Left lobe of liver (tissue), 2 donors: ENCODE measurements around the gene ITGB3. TPM values are rescaled to one million over a fixed set of nuclear protein-coding genes. Genes with fewer than 3 reads are reported as not detected.
"Not testable (repeated sequence)": the region's sequence is repeated elsewhere in the genome, so short reads cannot be mapped to it uniquely, and the experiment has no call there.

Experiments used
- ATAC-seq: fragments of 200-7000 bp; cut with Tn5 transposase; one replicate; pipeline ENCODE4 v1.9.1; 2020; ENCODE audit warnings: mild to moderate bottlenecking, moderate library complexity
- DNase-seq: peaks from one replicate; pipeline ENCODE4 v3.0.0-alpha.2; 2020; ENCODE audit warnings: low spot score
- total RNA-seq: library from RNA; stranded (reverse); gene quantifications from one replicate; pipeline ENCODE4 v1.2.1, GENCODE V29; 2021
- donor health status: DM: no; HTN: no; CAD: no; lungs with moderate emphysema.
- donor health status: DM: no; HTN: yes; CAD: no.

The ITGB3 gene
- total RNA-seq, 1 donor from 2014 or later: 5.0 TPM

DNA sequence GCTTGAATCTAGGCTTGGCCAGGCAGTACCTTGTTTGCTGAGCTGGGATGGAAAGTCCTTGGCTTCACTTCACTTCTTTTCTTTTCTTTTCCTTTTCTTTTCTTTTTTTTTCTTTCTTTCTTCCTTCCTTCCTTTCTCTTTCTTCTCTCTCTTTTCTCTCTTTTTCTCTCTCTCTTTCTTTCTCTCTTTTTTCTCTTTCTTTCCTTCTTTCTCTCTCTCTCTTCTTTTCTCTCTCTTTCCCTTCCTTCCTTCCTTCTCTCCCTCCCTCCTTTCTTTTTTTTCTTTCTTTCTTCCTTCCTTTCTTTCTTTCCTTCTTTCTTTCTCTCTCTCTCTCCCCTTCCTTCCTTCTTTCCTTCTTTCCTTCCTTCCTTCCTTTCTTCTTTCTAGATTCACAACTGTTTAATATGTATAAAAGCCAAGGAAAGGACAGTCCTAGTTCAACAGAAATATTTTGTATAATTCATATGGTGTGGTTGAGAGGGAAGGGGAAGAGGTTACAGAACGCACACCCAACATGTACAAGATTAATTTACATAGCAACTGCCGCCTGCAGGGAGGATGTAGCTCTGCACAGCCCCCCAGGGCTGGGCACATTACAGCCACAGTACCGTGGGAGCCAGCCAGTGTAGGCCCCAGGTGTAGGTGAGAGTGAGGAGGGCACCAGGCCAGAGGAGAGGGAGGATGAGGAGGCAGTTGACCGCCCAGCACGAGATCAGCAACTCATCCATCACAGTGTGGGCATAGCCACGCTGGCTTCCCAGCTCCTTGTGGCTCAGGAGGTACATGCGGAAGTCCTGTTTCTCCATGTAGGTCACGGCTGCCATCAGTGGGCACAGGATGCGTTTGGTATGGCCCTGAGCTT lies 9.7 kb upstream of the ITGB3 start:
- ATAC-seq: no peak

DNA sequence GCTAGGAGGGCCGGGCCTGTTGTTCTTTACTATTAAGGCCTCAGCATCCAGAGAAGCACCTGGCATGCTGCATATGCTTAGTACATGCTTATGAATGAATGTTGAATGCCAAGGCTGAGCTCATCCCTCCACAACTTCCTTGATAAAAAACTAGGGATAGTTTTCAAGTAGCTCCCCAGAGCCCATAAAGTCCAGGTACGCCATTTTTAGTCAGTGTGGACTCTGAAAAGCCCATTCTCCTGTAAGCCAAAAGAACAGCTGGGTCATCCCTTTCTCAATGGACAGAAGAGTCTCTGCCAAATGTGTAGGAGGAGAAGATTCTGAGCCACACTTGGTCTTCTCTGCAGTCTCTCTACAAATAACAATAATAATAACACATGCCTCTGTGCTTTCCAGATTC lies 8.9 kb upstream of the ITGB3 start:
- DNase-seq: no peak
- no peak for ATAC-seq

More for the DNA sequence above, 9.7 kb upstream of the ITGB3 start:
- no peak for DNase-seq

DNA sequence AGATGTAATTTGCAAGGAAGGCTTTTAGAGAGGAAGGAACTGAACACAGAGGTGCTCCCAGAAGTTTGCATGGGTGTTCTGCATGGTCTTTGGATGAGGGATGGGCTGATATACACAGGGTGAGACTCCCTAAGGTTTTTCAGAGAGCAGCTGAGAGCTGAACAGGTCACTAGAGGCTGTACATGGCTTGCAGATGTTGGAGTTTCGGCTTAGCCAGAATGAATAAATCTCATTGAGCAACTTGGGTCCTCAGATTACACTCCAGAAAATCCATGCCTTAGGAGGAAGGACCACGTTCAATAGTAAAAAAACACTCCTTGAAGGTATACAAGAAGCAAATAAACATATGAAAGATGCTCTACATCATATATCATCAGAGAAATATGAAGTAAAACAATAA lies 7.5 kb upstream of the ITGB3 start:
- no peak for DNase-seq
- no peak for ATAC-seq

DNA sequence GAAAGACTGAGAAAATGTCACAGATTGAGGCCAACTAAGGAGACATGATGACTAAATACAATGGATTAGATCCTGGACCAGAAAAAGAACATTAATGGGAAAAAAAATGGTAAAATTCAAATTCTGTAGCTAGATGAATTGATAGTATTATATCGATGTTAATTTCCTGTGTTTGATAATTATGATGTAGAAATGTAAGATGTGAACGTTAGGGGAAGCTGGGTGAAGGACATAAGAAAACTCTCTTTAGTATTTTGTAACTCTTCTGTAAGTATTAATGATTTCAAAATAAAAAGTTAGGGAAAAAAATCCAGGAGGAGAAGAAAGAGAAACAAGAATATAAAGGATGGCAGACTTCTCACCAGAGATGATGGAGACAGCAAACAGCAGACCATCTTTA lies 2.8 kb upstream of the ITGB3 start:
- DNase-seq (no peak), ATAC-seq (no peak)

DNA sequence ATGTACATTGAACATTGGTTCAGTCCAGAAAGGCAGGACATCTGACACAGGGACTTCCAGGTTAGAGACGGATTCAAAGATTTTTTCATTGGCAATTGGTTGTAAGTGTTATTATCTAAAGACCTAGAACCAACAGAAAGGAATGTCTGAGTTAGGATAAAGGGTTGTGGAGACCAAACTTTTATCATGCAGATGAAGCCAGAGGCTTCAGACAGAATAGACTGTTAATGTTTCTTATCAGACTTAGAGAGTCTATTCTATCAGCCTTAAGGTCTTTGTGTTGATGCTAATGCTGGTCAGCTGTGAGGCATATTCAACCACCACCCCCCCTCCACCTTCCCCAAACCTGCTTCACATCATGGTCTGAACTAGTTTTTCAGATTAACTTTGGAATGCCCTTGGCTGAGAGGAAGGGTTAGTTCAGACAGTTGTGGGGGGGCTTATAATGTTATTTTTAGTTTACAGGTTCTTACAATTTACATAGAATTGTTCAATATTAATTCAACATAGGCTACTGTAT lies 2.1 kb upstream of the ITGB3 start:
- ATAC-seq (no peak), DNase-seq (no peak)

DNA sequence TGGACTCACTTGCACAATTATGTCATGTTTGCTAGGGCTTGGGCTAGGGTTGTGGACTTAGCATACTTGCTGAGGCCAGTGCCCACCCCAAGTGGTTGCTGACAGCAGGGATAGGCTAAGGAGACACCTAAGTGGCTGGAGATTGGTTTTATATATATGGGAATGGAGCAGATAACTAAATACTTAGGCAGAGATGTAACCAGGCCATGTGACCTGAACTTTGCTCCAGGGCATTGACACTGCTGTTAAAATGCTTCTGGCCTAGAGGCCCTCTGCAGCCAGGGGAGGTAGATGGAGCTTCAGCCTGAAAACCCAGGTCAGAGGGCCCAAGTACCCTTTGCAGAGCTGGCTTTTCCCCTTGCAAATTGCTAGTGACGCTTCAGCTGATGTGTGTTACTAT lies 1.4 kb upstream of the ITGB3 start:
- DNase-seq (peak; percentile 72), ATAC-seq (peak; percentile 80)

DNA sequence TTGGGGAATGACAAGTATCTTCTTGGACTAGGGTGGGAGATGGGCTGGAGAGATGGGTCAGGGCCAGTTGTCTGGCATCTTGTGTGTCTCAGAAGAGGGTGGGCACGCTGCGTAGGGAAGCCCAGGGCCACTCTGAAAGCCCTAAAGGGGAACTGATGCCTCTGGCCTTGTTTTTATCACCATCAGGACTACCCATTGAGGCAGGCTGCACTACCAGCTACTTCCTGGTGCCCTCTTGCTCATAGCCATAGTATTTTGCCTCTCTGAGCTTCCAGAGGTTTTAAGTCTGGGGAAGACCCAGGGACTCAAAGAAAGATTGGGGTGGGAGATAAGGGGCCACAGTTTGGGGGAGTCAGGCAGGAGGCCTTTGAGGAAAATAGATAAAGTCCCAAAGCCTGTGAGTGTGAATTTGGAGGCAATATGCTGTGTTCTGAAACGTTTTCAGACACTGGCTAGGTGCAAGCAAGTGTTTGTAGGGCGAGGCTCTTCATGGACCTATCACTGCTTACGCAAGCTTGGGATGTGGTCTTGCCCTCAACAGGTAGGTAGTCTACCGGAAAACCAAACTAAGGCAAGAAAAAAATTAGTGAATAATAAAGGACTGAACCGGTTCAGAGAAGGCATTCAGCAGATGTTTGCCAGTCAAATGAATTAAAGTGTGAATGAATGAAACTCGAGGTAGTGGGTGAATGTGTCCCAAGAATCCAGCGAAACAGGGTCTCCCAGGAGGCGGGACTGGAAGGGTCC lies 688 bp upstream of the ITGB3 start:
- DNase-seq (no peak), ATAC-seq (no peak)

DNA sequence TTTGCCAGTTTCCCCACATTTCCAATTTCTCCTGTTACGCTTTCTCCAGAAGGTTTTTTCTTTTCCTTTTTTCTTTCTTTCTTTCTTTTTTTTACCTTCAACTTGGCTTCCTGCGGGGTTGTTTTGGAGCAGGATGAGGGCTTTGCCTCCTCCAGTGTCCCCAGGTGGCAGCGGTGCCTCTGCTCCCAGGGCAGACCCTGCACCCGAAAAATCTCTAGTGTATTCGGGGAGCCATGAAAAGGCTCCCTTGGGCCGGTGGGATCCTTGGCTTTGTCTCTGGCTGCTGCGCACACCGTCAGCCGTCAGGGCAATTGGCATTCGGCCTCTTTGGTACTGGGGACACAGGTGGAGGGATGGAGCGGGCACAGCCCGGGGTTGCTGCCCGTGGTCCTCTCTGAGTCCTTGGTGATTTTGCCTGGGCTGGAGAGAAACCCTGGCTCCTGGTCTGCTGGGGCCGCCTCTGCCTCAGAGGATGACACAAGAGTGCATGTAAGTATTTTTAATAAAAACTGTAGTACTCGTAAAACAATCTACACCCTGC lies 846 bp downstream of the ITGB3 start:
- DNase-seq (no peak), ATAC-seq (no peak)

DNA sequence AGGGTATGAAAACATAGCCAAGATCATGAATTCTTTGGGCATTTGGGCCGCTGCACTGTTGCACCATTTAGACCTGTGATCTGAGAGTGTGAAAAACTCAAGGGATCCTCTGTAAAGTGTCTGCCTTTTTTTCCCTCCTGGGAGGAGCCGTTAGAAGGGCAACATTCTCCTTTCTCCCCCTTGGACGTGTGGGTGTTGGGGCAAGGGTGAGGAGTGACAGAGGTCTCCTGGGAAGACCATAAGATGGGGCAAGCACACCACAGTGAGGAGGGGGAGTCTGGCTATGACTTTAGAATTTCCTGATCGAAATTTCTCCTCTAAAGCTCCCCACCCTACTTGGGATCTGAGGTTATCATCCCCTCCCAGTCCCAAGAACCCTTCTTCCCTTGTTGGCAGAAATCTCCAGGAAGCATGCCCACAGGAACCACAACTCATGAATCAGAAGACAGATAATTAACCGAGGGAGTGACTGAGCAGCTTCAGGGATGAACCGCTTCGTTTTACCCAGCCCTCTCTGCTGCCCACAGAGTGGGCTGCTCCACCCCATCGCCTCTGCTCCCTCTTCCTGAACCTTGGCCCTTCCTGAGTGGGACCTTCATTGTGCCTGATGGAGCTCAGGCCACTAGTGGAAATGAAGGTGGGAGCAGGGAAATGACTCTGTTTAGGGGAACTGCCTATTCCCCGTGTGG lies 4.2 kb downstream of the ITGB3 start:
- ATAC-seq (no peak), DNase-seq (no peak)

DNA sequence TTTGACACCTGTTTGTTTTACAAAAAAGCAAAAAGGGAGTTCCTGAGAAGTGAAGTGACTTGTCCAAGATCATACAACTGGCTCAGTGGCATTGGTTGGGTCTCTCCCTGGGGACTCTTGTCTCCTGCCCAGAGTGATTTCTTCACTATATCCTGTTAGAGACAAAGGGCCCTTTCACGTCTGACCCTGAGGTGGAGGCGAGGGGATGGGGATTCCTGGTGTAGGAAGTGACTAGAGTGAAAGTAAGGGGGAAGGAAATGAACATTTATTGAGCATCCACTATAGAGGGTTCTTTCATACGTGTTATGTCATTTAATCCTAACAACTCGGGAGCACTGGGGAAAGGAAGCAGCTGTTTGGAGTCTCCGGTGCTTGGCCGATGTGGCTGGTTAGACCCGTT lies 9.0 kb downstream of the ITGB3 start:
- DNase-seq: no peak
- ATAC-seq: no peak

DNA sequence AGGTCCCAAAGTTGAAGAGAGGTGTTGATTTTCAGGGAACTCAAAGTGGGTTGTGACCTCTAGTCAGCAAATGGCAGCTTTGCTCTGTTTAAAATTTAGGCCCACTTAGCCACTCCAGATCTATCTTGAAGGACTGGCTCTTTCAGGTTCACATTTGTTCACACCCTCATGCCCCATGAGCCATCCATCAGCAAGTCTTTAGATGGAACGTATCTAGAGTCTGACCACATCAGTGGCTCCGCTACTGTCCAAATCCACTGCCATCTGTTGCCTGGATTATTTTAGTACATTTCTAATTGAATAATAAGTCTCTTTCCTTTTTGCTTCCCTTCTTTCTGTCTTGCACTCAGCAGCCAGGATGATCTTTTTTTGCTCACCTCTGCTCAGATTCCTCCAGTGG lies 10.5 kb downstream of the ITGB3 start:
- no peak for DNase-seq
- ATAC-seq: no peak

DNA sequence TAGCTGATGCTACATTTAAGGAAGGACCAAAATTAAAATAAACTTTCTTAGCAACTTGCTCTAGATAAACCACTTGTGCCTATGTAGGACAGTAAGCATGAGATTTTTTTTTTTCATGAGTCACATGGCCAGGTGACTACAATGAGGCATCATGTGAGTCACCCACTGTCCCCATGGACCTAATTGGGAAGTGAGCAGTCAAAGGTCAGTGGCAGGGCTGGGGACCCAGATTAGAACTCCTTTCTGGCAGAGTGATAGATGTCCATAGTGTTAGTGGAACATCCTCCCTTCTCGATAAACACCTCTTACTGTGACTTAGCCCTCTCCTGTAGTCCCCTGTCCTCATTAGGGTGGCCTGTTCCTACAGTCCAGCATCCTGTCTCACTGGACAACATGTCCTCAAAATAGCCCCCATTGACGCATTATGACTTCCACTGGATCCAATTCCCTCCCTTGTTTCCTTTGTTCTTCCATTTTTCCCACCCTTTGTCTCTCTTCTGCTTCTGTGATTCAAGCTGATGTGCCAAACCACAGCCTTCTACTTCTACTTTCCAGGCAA lies 12.4 kb downstream of the ITGB3 start:
- peak; percentile 17 for ATAC-seq

DNA sequence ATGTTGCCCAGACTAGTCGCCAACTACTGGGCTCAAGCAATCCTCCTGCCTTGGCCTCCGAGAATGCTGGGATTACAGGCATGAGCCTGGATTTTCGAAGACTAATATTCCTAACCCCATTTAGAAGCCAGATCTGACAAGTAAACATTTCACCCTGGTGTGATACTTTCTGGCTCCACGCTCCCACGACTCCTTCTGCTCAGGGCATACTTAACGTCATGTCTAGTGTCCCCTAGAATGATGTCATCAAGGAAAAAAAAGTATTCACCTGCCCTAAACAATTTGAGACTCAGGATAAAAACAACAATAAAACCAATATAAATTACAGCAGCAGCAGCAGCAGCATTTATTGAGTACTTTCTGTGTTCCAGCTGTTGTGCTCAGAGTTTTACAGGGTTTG lies 13.2 kb downstream of the ITGB3 start:
- ATAC-seq (peak; percentile 20), DNase-seq (no peak)

More for the DNA sequence above, 12.4 kb downstream of the ITGB3 start:
- no peak for DNase-seq

DNA sequence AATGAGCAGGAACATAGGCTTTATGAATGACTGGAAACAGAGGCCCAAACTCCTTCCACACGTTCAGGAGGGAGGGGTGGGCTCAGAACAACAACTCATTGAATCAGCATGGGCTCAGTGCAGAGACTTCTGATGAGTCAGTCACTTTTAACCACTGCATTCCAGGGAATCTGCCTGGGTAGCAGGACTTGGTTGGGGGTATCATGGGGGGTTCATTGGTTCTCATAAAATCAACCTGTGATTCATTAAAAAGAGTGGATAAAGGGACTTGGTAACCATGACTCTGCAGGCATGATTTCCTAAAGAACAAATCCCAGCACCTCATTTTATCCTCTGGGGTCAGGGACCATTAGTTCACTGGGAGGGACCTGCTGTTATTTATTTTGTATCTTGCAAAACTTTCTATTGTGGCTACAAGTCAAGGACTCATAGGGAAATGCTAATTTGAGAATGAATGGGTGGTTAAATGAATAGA lies 13.8 kb downstream of the ITGB3 start:
- DNase-seq: no peak
- peak; percentile 85 for ATAC-seq

DNA sequence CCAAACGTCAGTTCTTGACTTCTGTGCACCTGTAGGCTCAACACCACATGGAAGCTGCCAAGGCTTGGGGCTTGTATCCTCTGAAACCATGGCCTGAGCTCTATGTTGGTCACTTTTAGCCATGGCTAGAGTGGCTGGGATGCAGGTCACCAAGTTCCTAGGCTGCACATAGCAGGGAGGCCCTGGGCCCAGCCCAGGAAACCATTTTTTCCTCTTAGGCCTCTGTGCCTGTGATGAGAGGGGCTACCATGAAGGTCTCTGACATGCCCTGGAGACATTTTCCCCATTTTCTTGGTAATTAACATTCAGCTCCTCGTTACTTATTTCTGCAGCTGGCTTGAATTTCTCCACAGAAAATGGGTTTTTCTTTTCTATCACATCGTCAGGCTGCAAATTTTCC lies 15.3 kb downstream of the ITGB3 start:
- DNase-seq: not testable (repeated sequence)

DNA sequence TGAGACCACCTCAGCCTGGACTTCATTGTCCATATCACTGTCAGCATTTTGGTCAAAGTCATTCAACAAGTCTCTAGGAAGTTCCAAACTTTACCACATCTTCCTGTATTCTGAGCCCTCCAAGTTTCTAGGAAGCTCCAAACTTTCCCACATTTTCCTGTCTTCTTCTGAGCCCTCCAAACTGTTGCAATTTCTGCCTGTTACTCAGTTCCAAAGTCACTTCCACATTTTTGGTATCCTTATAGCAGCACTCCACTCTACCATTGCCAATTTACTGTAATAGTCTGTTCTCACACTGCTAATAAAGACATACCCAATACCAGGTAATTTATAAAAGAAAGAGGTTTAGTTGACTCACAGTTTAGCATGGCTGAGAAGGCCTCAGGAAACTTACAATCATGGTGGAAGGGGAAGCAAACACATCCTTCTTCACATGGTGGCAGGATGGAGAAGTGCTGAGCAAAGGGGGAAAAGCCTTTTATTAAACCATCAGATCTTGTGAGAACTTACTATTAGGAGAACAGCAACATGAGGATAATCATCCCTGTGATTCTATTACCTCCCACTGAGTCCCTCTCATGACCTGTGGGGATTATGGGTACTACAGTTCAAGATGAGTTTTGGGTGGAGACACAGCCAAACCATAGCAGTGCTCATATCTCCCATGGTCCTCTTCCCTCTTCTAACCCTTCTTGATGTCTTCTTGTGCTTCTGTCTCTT lies 16.1 kb downstream of the ITGB3 start:
- DNase-seq, ATAC-seq: not testable (repeated sequence)

More for the DNA sequence above, 15.3 kb downstream of the ITGB3 start:
- not testable (repeated sequence) for ATAC-seq

DNA sequence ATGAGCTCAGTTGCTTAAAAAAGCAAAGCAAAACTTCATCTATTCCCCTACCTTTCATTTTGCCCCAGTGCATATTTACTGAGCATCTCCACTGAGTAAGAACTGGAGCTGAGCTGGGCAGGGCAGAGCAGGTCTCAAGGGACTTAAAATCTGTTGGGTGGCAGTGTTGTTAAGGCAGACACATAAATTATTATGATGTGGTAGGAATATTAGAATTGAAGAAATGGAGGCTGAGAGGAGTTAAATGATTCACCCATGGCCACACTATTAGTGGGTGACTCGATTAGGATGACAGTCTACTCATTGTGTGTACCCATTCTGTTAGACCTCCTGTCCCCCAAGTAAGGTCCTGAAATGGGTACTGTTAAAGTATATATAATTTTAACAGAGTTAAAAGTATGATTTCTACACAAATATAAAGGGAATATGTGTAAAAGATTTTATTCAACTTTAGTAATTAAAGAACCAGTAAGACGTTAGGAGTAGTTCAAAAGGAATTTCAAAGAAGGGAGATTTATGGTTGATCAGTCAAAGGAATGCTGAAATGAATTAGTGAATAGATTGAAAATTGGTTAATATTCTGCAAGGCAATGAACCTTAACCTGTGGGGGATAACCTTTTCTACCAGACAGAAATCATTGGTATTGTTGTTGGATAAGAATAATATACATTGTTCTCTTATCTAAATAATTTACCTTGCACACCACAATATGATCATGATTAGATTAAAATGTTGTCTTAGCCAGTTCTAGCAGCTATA lies 17.5 kb downstream of the ITGB3 start:
- no peak for DNase-seq
- no peak for ATAC-seq

DNA sequence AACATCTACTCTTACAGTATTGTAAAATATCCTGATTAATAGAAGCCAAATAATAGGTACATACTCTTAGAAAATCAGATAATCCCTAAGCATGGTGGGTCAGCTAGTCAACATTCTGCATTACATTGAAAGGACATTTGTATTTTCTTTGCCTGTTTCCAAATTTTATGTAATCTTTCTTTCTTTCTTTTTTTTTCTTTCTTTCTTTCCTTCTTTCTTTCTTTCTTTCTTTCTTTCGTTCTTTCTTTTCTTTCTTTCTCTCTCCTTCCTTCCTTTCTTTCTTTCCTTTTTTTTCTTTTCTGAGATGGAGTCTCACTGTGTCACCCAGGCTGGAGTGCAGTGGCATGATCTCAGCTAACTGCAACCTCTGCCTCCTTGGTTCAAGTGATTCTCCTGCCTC lies 18.9 kb downstream of the ITGB3 start:
- no peak for ATAC-seq

DNA sequence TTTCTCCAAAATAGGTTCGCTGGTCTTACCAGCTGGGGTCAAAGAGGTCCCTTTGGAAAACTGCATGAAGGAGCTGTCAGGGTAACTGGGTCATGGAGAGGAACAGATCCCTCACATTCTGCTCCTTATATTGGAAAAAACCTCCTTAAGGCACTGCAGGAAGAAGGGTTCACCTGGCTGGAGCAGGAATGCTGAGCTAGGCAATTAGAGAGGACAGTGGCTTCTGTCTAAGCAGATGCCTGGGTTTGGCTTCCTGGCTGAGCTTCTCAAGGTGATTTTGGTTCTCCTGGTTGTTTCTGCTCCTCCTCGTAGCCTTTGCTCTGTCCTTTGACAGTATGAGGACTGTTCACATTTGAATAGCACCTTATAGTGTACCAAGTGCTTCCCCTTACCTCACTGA lies 19.6 kb downstream of the ITGB3 start:
- no peak for DNase-seq
- no peak for ATAC-seq

More for the DNA sequence above, 18.9 kb downstream of the ITGB3 start:
- DNase-seq: no peak
